ENCODE data around the gene FTMT.
A peak's percentile ranks its signal among the peaks of the same experiment; 100 is the strongest.

Gene FTMT

DNA sequence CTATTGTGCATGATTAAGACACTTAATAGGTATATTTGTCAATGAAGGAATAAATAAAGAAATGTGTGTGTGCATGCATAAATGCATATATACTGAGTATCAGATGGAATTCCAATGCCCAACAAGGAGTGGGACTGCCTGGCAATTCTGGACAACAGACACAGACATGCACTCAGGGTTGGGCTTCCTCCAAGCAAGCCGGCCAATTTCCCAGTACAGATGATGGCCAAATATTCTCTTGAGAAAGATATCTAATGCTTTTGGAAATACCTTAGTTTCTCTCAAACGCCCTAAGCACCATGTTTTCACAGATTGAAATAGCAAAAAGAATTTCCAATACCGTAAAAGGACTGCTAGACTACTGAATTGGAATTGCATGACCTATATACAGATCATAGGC lies 11.1 kb downstream of the FTMT start:
- Histone ChIP-seq H3K4me2 (no peak overlapping the region), H4K20me1 (no peaks in the 10 kb centered on the region), H3K4me3 (no peak overlapping the region), H3K27me3 (no peaks in the 10 kb centered on the region), H3K9me3 (no peaks in the 10 kb centered on the region), H3K27ac (no peak overlapping the region), H3K36me3 (no peaks in the 10 kb centered on the region), H3K9ac (no peak overlapping the region), H3K4me1 (no peaks in the 10 kb centered on the region)
- TF ChIP-seq Cebpa-rat (IDR thresholded peaks at IDR 0.05), result no peak

- no peak for TF ChIP-seq Cebpa-rat (IDR thresholded peaks at IDR 0.05)
- Histone ChIP-seq H3K4me1 (no peaks in the 10 kb centered on the region), H3K27me3 (no peaks in the 10 kb centered on the region), H3K4me2 (no peak overlapping the region), H3K9ac (no peak overlapping the region), H3K4me3 (no peak overlapping the region), H4K20me1 (no peaks in the 10 kb centered on the region), H3K36me3 (no peaks in the 10 kb centered on the region), H3K27ac (no peak overlapping the region), H3K9me3 (no peaks in the 10 kb centered on the region)
Observed at GRCh38 chr5:121863753-121864285, 12.1 kb downstream of the FTMT start.

GRCh38 chr5:121867403-121867802 lies 15.7 kb downstream of the FTMT start:
- Histone ChIP-seq H3K27me3 (no peaks in the 10 kb centered on the region), H3K9ac (no peak overlapping the region), H3K36me3 (no peaks in the 10 kb centered on the region), H3K27ac (no peak overlapping the region), H3K4me1 (no peaks in the 10 kb centered on the region), H4K20me1 (no peaks in the 10 kb centered on the region), H3K4me2 (no peak overlapping the region), H3K4me3 (no peak overlapping the region), H3K9me3 (no peaks in the 10 kb centered on the region)
- TF ChIP-seq Cebpa-rat (IDR thresholded peaks at IDR 0.05), result no peak

- Histone ChIP-seq H3K9me3 (no peaks in the 10 kb centered on the region), H3K36me3 (no peaks in the 10 kb centered on the region), H3K9ac (no peak overlapping the region), H3K27ac (no peak overlapping the region), H3K4me3 (no peak overlapping the region), H3K4me1 (no peaks in the 10 kb centered on the region), H4K20me1 (no peaks in the 10 kb centered on the region), H3K4me2 (no peak overlapping the region), H3K27me3 (no peaks in the 10 kb centered on the region)
- TF ChIP-seq Cebpa-rat (IDR thresholded peaks at IDR 0.05), result no peak
Observed at GRCh38 chr5:121870489-121870888, 18.8 kb downstream of the FTMT start.

GRCh38 chr5:121872856-121873255 lies 21.2 kb downstream of the FTMT start:
- no peak for TF ChIP-seq Cebpa-rat (IDR thresholded peaks at IDR 0.05)
- no peaks in the 10 kb centered on the region for H3K27me3 ChIP-seq
- no peaks in the 10 kb centered on the region for H3K4me1 ChIP-seq
- no peaks in the 10 kb centered on the region for H3K9me3 ChIP-seq
- H3K27ac ChIP-seq, result no peak overlapping the region
- no peak overlapping the region for H3K4me2 ChIP-seq
- H3K36me3 ChIP-seq, result no peaks in the 10 kb centered on the region
- H3K9ac ChIP-seq, result no peak overlapping the region
- no peaks in the 10 kb centered on the region for H4K20me1 ChIP-seq
- H3K4me3 ChIP-seq, result no peak overlapping the region

DNA sequence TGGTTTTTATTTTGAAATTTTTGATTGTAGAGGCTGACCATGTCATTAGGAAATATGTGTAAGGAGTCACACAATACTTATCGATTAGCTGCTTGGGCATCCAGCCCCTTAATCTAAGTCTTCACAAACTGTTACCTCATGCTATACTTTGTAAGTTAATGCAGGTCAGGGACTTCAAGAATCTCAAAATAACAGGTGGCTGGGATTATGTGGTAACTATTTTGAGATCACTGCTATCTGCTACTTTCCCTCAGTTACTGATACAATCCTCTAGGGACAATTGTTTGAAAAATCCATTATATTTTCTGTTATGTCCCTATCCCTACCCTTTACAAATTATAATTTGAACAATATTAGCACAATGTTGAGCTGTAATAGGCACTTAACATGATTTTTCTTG lies 21.7 kb downstream of the FTMT start:
- no peak for TF ChIP-seq Cebpa-rat (IDR thresholded peaks at IDR 0.05)
- Histone ChIP-seq H4K20me1 (no peaks in the 10 kb centered on the region), H3K9me3 (no peaks in the 10 kb centered on the region), H3K9ac (no peak overlapping the region), H3K4me2 (no peak overlapping the region), H3K27me3 (no peaks in the 10 kb centered on the region), H3K4me1 (no peaks in the 10 kb centered on the region), H3K4me3 (no peak overlapping the region), H3K36me3 (no peaks in the 10 kb centered on the region), H3K27ac (no peak overlapping the region)

- H4K20me1 ChIP-seq, result no peaks in the 10 kb centered on the region
- TF ChIP-seq Cebpa-rat (IDR thresholded peaks at IDR 0.05), result no peak
- no peaks in the 10 kb centered on the region for H3K36me3 ChIP-seq
- no peaks in the 10 kb centered on the region for H3K27me3 ChIP-seq
- H3K9me3 ChIP-seq, result no peaks in the 10 kb centered on the region
- H3K4me1 ChIP-seq, result peaks cover 6% of the 10 kb centered on the region
- no peak overlapping the region for H3K27ac ChIP-seq
- no peak overlapping the region for H3K9ac ChIP-seq
- H3K4me3 ChIP-seq, result no peak overlapping the region
- no peak overlapping the region for H3K4me2 ChIP-seq
Observed at GRCh38 chr5:121885630-121886029, 33.9 kb downstream of the FTMT start.

- Histone ChIP-seq H3K4me2 (peak overlapping the region; percentile 6; the same call in 1 of the 2 replicates), H3K4me3 (no peak overlapping the region), H3K9ac (no peak overlapping the region), H3K9me3 (no peaks in the 10 kb centered on the region), H4K20me1 (no peaks in the 10 kb centered on the region), H3K4me1 (peaks cover 6% of the 10 kb centered on the region), H3K27me3 (no peaks in the 10 kb centered on the region), H3K36me3 (no peaks in the 10 kb centered on the region), H3K27ac (no peak overlapping the region)
- no peak for TF ChIP-seq Cebpa-rat (IDR thresholded peaks at IDR 0.05)
Observed at GRCh38 chr5:121887727-121888126, 36.0 kb downstream of the FTMT start.

DNA sequence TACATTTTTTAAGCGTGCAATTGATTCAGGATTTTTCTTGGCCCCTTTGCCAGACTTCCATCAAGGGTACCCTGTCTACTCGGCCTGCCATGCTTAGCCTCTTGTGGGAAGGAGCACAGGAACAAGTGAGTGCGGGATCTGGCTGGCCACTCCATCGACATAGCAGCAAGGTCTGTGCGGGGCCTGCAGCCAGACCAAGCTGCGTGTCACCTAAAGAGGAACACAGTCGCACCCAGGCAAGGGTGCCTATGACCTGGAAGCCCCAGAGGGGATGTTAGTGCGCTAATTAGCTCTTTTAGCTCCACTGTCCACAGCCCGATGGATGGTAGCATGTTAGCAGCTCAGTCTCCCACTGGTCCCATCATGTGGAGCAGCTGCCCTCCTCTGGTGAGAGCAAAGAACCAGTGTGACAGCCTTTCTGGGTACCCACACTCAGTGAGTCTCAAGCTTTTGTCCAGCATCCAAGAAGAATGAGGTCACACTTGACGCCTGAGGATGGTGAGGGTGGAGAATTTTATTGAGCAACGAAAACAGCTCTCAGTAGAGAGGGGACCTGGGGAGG lies 38.7 kb downstream of the FTMT start:
- H3K36me3 ChIP-seq, result no peaks in the 10 kb centered on the region
- no peaks in the 10 kb centered on the region for H4K20me1 ChIP-seq
- no peak overlapping the region for H3K4me3 ChIP-seq
- TF ChIP-seq Cebpa-rat (IDR thresholded peaks at IDR 0.05), result no peak
- no peak overlapping the region for H3K9ac ChIP-seq
- no peaks in the 10 kb centered on the region for H3K27me3 ChIP-seq
- peaks cover 6% of the 10 kb centered on the region for H3K4me1 ChIP-seq
- H3K27ac ChIP-seq, result no peak overlapping the region
- no peaks in the 10 kb centered on the region for H3K9me3 ChIP-seq
- H3K4me2 ChIP-seq, result no peak overlapping the region

GRCh38 chr5:121897341-121897740 lies 45.7 kb downstream of the FTMT start:
- Histone ChIP-seq H3K27ac (no peak overlapping the region), H3K27me3 (no peaks in the 10 kb centered on the region), H3K9ac (no peak overlapping the region), H4K20me1 (no peaks in the 10 kb centered on the region), H3K4me1 (no peaks in the 10 kb centered on the region), H3K36me3 (no peaks in the 10 kb centered on the region), H3K9me3 (no peaks in the 10 kb centered on the region), H3K4me3 (no peak overlapping the region), H3K4me2 (no peak overlapping the region)
- no peak for TF ChIP-seq Cebpa-rat (IDR thresholded peaks at IDR 0.05)

DNA sequence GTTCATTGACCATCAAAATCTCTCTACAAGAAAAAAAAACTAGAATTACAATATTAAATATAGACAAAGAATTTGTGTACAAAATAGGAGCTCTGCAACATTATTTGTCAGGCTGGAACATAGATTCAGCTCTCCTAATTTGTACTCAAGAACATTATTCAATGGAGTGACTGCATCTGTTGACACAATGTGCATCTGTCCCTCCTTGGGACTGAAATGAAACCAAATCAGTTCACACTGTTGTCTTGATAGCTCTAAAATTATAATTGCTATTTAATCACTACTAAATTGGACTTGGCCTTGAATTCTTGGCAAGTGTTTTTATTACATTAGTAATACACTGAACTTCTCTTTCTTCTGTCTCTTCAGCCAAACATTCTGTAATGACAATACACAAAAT lies 47.7 kb downstream of the FTMT start:
- H4K20me1 ChIP-seq, result no peaks in the 10 kb centered on the region

More for the DNA sequence above, 47.7 kb downstream of the FTMT start:
- Histone ChIP-seq H3K27me3 (no peaks in the 10 kb centered on the region), H3K4me2 (no peak overlapping the region), H3K27ac (no peak overlapping the region), H3K36me3 (no peaks in the 10 kb centered on the region), H3K9me3 (no peaks in the 10 kb centered on the region), H3K9ac (no peak overlapping the region), H3K4me1 (no peaks in the 10 kb centered on the region), H3K4me3 (no peak overlapping the region)
- TF ChIP-seq Cebpa-rat (IDR thresholded peaks at IDR 0.05), result no peak
